ENCODE results near the gene MCM10.

MCM10 gene

DNA sequence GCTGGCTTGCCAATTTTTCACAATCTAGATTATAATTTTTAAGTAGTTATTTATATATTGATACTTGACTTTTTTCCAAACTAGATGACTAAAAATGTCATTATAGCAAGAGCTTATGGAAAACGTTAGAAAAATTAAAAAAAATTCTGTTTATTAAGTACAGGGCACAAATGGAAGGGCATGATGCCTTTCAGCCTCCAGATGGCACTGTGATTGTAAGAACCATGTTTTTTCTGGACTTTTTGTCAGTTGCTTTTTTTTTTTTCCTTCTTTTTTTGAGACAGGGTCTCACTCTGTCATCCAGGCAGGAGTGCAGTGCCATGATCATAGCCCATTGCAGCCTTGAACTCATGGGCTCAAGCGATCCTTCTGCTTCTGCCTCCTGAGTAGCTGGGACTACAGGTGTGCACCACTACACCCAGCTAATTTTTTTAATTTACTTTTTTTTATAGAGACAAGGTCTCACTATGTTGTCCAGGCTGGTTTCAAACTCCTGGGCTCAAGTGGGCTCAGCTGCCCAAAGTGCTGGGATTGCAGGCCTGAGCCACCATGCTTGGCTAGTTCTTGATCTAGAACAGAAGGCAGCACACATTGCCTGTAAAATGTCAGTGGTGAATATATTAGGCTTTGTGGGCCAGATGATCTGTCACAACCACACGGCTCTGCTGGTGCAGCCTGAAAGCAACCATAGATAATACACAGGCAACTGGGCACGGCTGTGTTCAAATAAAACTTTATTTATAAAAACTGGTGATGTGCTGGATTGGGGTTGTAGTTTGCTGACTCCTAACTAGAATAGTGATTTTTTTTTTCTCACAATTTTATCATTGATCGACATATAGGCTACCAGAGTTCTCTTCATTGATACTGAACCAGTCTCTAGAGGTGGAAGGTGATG, 45.4 kb downstream of the MCM10 start:
- H3K27me3 ChIP-seq (ENCODE audit: insufficient read depth, low read length): no peaks in the 10 kb centered on the region
- H2AFZ ChIP-seq (ENCODE audit: low read depth, low read length): no peak overlapping the region
- no peaks in the 10 kb centered on the region for H3K4me1 ChIP-seq (ENCODE audit: insufficient read depth, low read length)
- H3K9me3 ChIP-seq (ENCODE audit: low read length): no peaks in the 10 kb centered on the region
- peaks cover 65% of the 10 kb centered on the region for H3K36me3 ChIP-seq (ENCODE audit: insufficient read depth, low read length)
- no peak overlapping the region for H3K4me3 ChIP-seq (ENCODE audit: low read length)

DNA sequence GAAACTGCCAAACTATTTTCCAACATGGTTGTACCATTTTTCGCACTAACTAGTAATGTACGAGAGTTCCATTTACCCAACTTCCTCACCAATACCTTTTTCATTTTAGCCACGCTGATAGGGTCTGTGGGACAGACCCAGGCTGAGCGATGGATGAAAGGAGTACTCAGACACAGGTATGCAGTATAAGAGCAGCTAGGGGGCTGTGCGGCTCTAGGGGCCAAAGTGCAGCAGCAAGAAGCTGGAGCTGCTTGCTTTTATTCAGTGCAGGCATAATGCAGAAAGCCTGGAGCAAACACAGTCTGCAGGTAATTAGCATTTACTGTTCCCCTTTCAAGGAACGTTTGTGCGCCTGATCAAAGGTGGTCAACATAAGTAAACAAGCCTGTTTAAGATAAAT, 51.8 kb downstream of the MCM10 start:
- no peaks in the 10 kb centered on the region for H3K4me1 ChIP-seq (ENCODE audit: insufficient read depth, low read length)
- H2AFZ ChIP-seq (ENCODE audit: low read depth, low read length): no peak overlapping the region
- no peaks in the 10 kb centered on the region for H3K27me3 ChIP-seq (ENCODE audit: insufficient read depth, low read length)
- no peak overlapping the region for H3K4me3 ChIP-seq (ENCODE audit: low read length)
- peaks cover 28% of the 10 kb centered on the region for H3K36me3 ChIP-seq (ENCODE audit: insufficient read depth, low read length)
- H3K9me3 ChIP-seq (ENCODE audit: low read length): no peaks in the 10 kb centered on the region

DNA sequence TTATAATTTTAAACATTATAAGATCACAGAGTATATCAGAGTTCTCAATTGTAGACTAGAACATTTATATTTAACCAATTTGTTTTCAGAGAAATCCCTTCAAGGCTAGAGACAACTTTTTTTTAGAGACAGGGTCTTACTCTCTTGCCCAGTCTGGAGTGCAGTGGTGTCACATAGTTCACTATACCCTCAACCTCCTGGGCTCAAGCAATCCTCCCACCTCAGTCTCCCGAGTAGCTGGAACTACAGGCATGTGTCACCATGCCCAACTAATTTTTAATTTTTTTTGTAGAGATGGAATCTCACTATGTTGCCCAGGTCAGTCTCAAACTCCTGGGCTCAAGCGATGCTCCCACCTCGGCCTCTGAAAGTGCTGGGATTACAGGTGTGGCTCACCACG, 57.5 kb downstream of the MCM10 start:
- Histone ChIP-seq H2AFZ (ENCODE audit: low read depth, low read length) (no peak overlapping the region), H3K4me1 (ENCODE audit: insufficient read depth, low read length) (no peaks in the 10 kb centered on the region), H3K4me3 (ENCODE audit: low read length) (no peak overlapping the region), H3K36me3 (ENCODE audit: insufficient read depth, low read length) (no peaks in the 10 kb centered on the region), H3K9me3 (ENCODE audit: low read length) (no peaks in the 10 kb centered on the region), H3K27me3 (ENCODE audit: insufficient read depth, low read length) (no peaks in the 10 kb centered on the region)

DNA sequence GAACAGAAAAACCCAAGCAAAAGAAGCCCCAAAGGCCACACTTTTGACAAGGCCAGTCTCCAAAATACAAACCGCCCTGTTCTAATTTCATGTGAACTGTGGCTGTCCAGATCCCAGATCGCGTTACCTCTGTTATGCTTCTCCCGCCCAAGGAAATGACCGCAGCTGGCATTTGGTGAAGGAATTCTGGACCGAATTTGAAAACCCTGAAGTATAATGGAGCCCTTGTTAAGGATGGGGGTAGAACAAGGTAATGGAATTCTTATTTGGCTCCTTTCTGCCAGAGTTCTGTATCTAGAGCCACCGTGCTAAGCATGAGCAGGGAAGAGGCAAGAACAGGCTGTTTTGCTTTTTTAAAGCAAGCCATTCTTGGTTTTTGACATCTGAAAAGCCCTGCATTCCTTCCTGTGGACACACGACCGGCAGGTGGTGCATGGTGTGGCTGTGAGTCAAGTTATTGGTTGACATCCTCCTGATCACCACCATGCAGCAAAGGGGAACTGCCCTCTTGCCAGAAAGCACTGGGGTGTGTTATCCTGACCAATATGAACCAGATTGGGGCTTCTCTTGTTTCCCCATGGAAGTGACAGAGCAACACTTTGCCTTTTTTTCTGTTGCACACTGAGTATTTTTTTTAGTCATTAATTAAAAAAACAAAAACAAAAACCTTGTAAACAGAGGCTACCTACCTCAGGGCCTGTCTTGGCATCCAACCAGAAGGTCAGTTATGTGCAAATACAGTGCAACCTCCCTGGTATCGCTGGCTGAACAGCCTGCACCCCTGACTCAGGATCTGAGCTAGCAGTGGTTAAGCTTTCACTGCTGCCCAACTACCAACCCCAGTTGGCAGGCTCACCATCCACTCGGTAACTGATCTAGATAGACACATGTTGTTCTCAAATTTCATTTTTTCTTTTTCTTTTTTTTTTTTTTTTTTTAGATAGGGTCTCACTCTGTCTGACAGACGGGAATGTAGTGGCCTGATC, 58.6 kb downstream of the MCM10 start:
- H3K27me3 ChIP-seq (ENCODE audit: insufficient read depth, low read length): no peaks in the 10 kb centered on the region
- H3K36me3 ChIP-seq (ENCODE audit: insufficient read depth, low read length): no peaks in the 10 kb centered on the region
- H3K9me3 ChIP-seq (ENCODE audit: low read length): no peaks in the 10 kb centered on the region
- H2AFZ ChIP-seq (ENCODE audit: low read depth, low read length): no peak overlapping the region
- H3K4me1 ChIP-seq (ENCODE audit: insufficient read depth, low read length): no peaks in the 10 kb centered on the region
- H3K4me3 ChIP-seq (ENCODE audit: low read length): no peak overlapping the region

DNA sequence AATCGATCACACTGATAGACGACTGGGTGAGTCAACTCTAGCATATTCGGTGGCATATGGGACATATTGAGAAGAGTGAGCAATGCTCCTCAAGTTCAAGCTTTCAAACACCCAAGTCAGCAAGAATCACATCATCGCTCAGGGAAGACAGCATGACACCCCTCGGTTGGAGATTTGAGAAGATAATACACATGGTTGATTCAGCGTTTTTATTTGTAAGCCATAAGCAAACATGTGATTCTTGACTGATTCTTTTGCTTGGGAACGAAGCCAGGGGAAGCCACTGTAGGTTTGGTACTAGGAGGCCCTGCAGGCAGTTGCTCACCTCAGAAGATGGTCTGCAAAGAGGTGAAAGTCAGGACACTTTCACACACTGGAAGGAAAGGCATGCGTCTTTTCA, 60.2 kb downstream of the MCM10 start:
- no peak overlapping the region for H3K4me3 ChIP-seq (ENCODE audit: low read length)
- no peaks in the 10 kb centered on the region for H3K36me3 ChIP-seq (ENCODE audit: insufficient read depth, low read length)
- no peaks in the 10 kb centered on the region for H3K9me3 ChIP-seq (ENCODE audit: low read length)
- H3K4me1 ChIP-seq (ENCODE audit: insufficient read depth, low read length): no peaks in the 10 kb centered on the region
- H3K27me3 ChIP-seq (ENCODE audit: insufficient read depth, low read length): no peaks in the 10 kb centered on the region
- H2AFZ ChIP-seq (ENCODE audit: low read depth, low read length): no peak overlapping the region

DNA sequence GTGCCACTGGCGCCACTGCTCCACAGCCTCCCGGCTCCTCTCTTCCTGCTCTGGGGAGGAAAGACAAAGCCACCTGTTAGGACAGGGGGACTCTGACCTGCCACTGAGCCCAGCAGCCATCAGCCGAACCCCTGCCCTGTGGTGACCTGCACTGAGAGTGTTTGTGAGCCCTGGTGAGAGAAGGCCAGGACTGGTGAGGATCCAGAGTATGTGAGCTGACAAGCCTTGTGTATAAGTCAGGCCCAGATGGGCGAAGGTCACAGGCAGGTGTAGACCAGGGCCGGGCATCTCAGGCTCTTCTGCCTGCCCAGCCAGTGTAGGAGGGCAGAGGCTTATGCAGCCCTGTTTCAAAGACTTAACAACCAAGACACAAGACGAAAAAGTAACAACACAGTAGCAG, 60.8 kb downstream of the MCM10 start:
- no peak overlapping the region for H2AFZ ChIP-seq (ENCODE audit: low read depth, low read length)
- H3K4me3 ChIP-seq (ENCODE audit: low read length): no peak overlapping the region
- H3K27me3 ChIP-seq (ENCODE audit: insufficient read depth, low read length): no peaks in the 10 kb centered on the region

DNA sequence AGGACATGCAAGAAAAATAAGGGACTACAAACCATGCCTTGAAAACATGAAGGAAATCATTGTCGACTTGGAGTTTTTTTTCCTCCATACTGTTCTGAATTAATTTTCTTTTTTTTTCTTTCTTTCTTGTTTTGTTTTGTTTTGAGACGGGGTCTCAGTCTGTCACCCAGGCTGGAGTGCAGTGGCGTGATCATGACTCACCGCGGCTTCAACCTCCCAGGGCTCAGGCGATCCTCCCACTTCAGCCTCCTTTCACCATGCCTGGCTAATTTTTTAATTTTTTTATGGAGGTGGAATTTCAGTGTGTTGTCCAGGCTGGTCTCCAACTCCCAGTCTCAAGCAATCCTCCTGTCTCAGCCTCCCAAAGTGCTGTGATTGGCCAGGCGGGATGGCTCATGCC, 61.2 kb downstream of the MCM10 start:
- Histone ChIP-seq H2AFZ (ENCODE audit: low read depth, low read length) (no peak overlapping the region), H3K4me3 (ENCODE audit: low read length) (no peak overlapping the region), H3K4me1 (ENCODE audit: insufficient read depth, low read length) (no peaks in the 10 kb centered on the region), H3K9me3 (ENCODE audit: low read length) (no peaks in the 10 kb centered on the region), H3K27me3 (ENCODE audit: insufficient read depth, low read length) (no peaks in the 10 kb centered on the region), H3K36me3 (ENCODE audit: insufficient read depth, low read length) (no peaks in the 10 kb centered on the region)

More for the DNA sequence above, 60.8 kb downstream of the MCM10 start:
- H3K4me1 ChIP-seq (ENCODE audit: insufficient read depth, low read length): no peaks in the 10 kb centered on the region
- no peaks in the 10 kb centered on the region for H3K36me3 ChIP-seq (ENCODE audit: insufficient read depth, low read length)
- H3K9me3 ChIP-seq (ENCODE audit: low read length): no peaks in the 10 kb centered on the region

DNA sequence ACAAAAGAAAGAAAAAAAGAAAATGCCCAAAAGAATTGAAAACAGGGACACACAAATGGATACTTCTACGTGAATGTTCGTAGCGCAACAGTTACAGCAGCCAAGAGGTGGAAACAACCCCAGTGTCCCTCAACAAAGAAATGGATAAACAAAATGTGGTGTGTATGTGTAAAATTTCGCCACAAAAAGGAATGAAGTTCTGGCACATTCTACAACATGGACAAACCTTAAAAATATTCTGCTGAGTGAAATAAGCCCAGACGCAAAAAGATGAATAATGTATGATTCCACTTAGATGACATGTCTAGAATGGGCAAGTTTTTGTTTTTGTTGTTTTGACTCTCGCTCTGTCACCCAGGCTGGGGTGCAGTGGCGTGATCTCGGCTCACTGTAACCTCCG, 61.9 kb downstream of the MCM10 start:
- Histone ChIP-seq H3K27me3 (ENCODE audit: insufficient read depth, low read length) (no peaks in the 10 kb centered on the region), H3K9me3 (ENCODE audit: low read length) (no peaks in the 10 kb centered on the region), H3K36me3 (ENCODE audit: insufficient read depth, low read length) (no peaks in the 10 kb centered on the region), H3K4me3 (ENCODE audit: low read length) (no peak overlapping the region), H2AFZ (ENCODE audit: low read depth, low read length) (no peak overlapping the region), H3K4me1 (ENCODE audit: insufficient read depth, low read length) (no peaks in the 10 kb centered on the region)

DNA sequence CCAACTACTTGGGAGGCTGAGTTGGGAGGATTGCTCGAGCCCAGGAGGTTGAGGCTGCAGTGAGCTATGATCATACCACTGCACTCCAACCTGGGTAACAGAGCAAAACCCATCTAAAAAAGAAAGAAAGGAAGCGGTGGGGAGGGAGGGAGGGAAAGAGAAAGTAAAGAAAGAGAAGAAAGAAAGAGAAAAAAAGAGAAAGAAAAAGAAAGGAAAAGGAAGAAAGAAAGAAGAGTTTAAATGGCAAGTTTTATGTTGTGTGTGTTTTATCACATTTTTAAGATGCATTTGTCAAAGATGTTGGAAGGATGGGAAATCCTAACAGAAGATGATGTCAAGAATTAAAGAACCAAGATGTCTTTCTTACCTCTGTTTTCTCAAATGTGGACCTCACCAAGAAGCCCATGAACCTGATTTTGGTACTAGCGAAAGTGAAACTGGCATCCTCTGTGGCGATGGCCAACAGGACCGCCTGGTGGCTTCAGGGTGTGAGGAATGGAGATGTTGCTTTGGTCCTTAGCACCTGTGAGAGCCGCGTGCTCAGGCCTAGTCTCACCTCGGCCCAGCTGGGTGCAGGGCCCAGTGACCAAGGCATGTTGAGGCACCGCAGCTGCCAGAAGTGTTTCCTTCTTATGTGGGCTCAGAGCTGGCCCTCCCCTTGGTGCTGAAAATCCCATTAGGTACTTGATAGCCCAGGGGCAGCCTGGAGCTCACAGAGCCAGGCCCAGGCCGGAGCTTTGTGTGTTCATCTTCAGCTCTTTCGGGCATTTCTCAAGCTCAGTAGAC, 63.0 kb downstream of the MCM10 start:
- H2AFZ ChIP-seq (ENCODE audit: low read depth, low read length): no peak overlapping the region
- H3K4me3 ChIP-seq (ENCODE audit: low read length): no peak overlapping the region
- no peaks in the 10 kb centered on the region for H3K27me3 ChIP-seq (ENCODE audit: insufficient read depth, low read length)
- no peaks in the 10 kb centered on the region for H3K36me3 ChIP-seq (ENCODE audit: insufficient read depth, low read length)
- no peaks in the 10 kb centered on the region for H3K9me3 ChIP-seq (ENCODE audit: low read length)
- no peaks in the 10 kb centered on the region for H3K4me1 ChIP-seq (ENCODE audit: insufficient read depth, low read length)

DNA sequence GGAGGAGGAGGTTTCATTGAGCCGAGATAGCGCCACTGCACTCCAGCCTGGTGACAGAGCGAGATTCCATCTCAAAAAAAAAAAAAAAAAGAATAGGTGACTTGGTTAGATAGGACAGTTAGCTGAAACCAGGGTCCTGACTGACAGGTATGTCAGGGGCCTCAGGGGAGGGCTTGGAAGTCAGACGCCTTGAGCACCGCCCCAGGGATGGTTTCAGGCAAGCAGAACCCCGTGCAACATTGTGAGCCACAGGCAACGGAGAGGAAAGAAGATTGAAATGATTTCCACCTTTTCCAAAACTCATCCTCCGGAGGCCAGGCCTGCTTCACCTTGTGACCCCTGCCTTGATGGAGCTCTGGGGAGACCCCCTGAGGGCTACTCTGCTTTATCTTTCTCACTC, 64.2 kb downstream of the MCM10 start:
- Histone ChIP-seq H2AFZ (ENCODE audit: low read depth, low read length) (no peak overlapping the region), H3K36me3 (ENCODE audit: insufficient read depth, low read length) (no peaks in the 10 kb centered on the region), H3K4me3 (ENCODE audit: low read length) (no peak overlapping the region), H3K9me3 (ENCODE audit: low read length) (no peaks in the 10 kb centered on the region), H3K4me1 (ENCODE audit: insufficient read depth, low read length) (no peaks in the 10 kb centered on the region), H3K27me3 (ENCODE audit: insufficient read depth, low read length) (no peaks in the 10 kb centered on the region)

DNA sequence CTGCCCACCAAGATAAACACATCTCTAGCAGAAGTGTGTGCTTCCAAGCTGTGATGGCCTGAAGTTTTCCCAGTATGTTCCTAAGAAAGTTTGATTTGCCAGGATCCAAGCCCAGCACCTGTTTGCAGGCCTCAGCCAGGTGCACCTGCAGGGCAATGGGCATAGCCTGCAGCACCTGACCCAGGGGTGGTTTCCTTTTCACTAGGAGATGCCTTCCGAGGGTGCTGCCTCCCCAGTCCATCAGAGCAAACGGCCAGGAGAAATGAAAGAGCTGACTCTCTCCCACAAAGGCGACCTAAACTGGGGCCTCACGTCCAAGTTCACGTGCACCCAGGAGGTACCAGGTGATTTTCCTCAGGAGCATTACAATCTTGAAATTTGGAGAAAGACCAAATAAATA, 65.7 kb downstream of the MCM10 start:
- no peak overlapping the region for H2AFZ ChIP-seq (ENCODE audit: low read depth, low read length)
- no peaks in the 10 kb centered on the region for H3K27me3 ChIP-seq (ENCODE audit: insufficient read depth, low read length)
- H3K4me1 ChIP-seq (ENCODE audit: insufficient read depth, low read length): no peaks in the 10 kb centered on the region
- H3K9me3 ChIP-seq (ENCODE audit: low read length): no peaks in the 10 kb centered on the region
- H3K36me3 ChIP-seq (ENCODE audit: insufficient read depth, low read length): no peaks in the 10 kb centered on the region
- no peak overlapping the region for H3K4me3 ChIP-seq (ENCODE audit: low read length)

DNA sequence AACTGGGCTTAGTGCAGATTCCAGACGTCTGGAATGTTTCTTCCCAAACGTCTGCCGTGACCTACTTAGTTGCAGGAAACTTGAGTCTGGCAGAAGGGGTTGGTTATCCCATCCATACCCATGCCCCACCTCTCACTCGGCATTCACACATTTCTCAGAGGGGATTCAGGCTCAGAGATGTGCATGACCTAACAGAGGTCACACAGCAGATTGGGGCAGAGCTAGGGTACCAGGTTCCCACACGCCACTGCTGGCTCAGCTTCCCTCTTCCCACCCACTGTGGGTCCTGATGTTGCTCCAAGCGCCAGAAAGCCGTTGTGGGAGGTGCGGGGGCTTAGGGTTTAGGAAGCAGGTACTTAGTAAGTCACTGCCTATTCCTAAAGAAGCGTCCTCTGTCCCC, 69.8 kb downstream of the MCM10 start:
- H3K4me1 ChIP-seq (ENCODE audit: insufficient read depth, low read length): no peaks in the 10 kb centered on the region
- H3K36me3 ChIP-seq (ENCODE audit: insufficient read depth, low read length): no peaks in the 10 kb centered on the region
- H2AFZ ChIP-seq (ENCODE audit: low read depth, low read length): no peak overlapping the region
- H3K4me3 ChIP-seq (ENCODE audit: low read length): no peak overlapping the region
- peaks cover 2% of the 10 kb centered on the region for H3K27me3 ChIP-seq (ENCODE audit: insufficient read depth, low read length)
- no peaks in the 10 kb centered on the region for H3K9me3 ChIP-seq (ENCODE audit: low read length)
